ENCODE results near the gene CD86.
"Not testable (repeated sequence)": the region's sequence is repeated elsewhere in the genome, so short reads cannot be mapped to it uniquely, and the experiment has no call there.

CD86 gene

GRCh38 chr3:122055215-122055614 is at the start of gene CD86:
Gene CD86 (plus strand): TSS chr3:122055362. CDS start chr3:122055490, 128 bp downstream.
- DNase-seq (ENCODE audit: low read depth in 2 of 2), result no peak

- no peak for DNase-seq (ENCODE audit: low read depth in 2 of 2)
These were observed 48.9 kb upstream of the CD86 start for GRCh38 chr3:122006267-122006666.

- no peak for DNase-seq (ENCODE audit: low read depth in 2 of 2)
These were observed 47.0 kb upstream of the CD86 start for GRCh38 chr3:122008166-122008565.

GRCh38 chr3:122010506-122010905 is 44.7 kb upstream of the CD86 start:
- DNase-seq (ENCODE audit: low read depth in 2 of 2), result no peak

- no peak for DNase-seq (ENCODE audit: low read depth in 2 of 2)
These were observed 43.8 kb upstream of the CD86 start for GRCh38 chr3:122011396-122011795.

GRCh38 chr3:122012821-122013220 is 42.3 kb upstream of the CD86 start:
- no peak for DNase-seq (ENCODE audit: low read depth in 2 of 2)

- DNase-seq (ENCODE audit: low read depth in 2 of 2), result no peak
These were observed 41.7 kb upstream of the CD86 start for GRCh38 chr3:122013448-122013925.

- DNase-seq (ENCODE audit: low read depth in 2 of 2), result no peak
These were observed 40.4 kb upstream of the CD86 start for GRCh38 chr3:122014741-122015140.

GRCh38 chr3:122019493-122019892 is 35.7 kb upstream of the CD86 start:
- DNase-seq (ENCODE audit: low read depth in 2 of 2), result no peak

GRCh38 chr3:122021037-122021436 is 34.1 kb upstream of the CD86 start:
- no peak for DNase-seq (ENCODE audit: low read depth in 2 of 2)

GRCh38 chr3:122021811-122022401 is 33.3 kb upstream of the CD86 start, which contains the start of gene ILDR1:
Gene ILDR1 (minus strand): TSS chr3:122022247. CDS start chr3:122022077, 170 bp downstream.
- DNase-seq (ENCODE audit: low read depth in 2 of 2), result no peak

- no peak for DNase-seq (ENCODE audit: low read depth in 2 of 2)
These were observed 31.7 kb upstream of the CD86 start for GRCh38 chr3:122023335-122023910.

GRCh38 chr3:122024800-122025199 is 30.4 kb upstream of the CD86 start:
- no peak for DNase-seq (ENCODE audit: low read depth in 2 of 2)

- DNase-seq (ENCODE audit: low read depth in 2 of 2), result no peak
These were observed 29.9 kb upstream of the CD86 start for GRCh38 chr3:122025296-122025695.

- DNase-seq (ENCODE audit: low read depth in 2 of 2), result no peak
These were observed 24.6 kb upstream of the CD86 start for GRCh38 chr3:122030381-122031122.

GRCh38 chr3:122031123-122031468 is 24.1 kb upstream of the CD86 start:
- no peak for DNase-seq (ENCODE audit: low read depth in 2 of 2)

- DNase-seq (ENCODE audit: low read depth in 2 of 2), result no peak
These were observed 22.6 kb upstream of the CD86 start for GRCh38 chr3:122032531-122032930.

GRCh38 chr3:122033023-122033422 is 22.1 kb upstream of the CD86 start:
- no peak for DNase-seq (ENCODE audit: low read depth in 2 of 2)

- DNase-seq (ENCODE audit: low read depth in 2 of 2), result not testable (repeated sequence)
These were observed 7.9 kb upstream of the CD86 start for GRCh38 chr3:122047296-122047695.

GRCh38 chr3:122047773-122048172 is 7.4 kb upstream of the CD86 start:
- DNase-seq (ENCODE audit: low read depth in 2 of 2), result not testable (repeated sequence)

- no peak for DNase-seq (ENCODE audit: low read depth in 2 of 2)
These were observed 2.2 kb upstream of the CD86 start for GRCh38 chr3:122052968-122053367.

GRCh38 chr3:122057671-122058070 is 2.5 kb downstream of the CD86 start:
- DNase-seq (ENCODE audit: low read depth in 2 of 2), result no peak

GRCh38 chr3:122058294-122058693 is 3.1 kb downstream of the CD86 start:
- no peak for DNase-seq (ENCODE audit: low read depth in 2 of 2)

All from fibroblast of skin of left biceps (primary cell).